HG03095 (cell line): Measurements from ENCODE around the gene CLEC18B.
"Not testable (repeated sequence)": the region's sequence is repeated elsewhere in the genome, so short reads cannot be mapped to it uniquely, and the experiment has no call there.

Experiments
- ATAC-seq: cut with Tn5 transposase; IDR thresholded peaks from one replicate; pipeline ENCODE4 v1.9.1; 2021; ENCODE audit warnings: moderate library complexity; ENCODE audit not compliant: unreplicated experiment

Gene CLEC18B

GRCh38 chr16:74407362-74407705, 13.9 kb downstream of the CLEC18B start:
- ATAC-seq = not testable (repeated sequence)

DNA sequence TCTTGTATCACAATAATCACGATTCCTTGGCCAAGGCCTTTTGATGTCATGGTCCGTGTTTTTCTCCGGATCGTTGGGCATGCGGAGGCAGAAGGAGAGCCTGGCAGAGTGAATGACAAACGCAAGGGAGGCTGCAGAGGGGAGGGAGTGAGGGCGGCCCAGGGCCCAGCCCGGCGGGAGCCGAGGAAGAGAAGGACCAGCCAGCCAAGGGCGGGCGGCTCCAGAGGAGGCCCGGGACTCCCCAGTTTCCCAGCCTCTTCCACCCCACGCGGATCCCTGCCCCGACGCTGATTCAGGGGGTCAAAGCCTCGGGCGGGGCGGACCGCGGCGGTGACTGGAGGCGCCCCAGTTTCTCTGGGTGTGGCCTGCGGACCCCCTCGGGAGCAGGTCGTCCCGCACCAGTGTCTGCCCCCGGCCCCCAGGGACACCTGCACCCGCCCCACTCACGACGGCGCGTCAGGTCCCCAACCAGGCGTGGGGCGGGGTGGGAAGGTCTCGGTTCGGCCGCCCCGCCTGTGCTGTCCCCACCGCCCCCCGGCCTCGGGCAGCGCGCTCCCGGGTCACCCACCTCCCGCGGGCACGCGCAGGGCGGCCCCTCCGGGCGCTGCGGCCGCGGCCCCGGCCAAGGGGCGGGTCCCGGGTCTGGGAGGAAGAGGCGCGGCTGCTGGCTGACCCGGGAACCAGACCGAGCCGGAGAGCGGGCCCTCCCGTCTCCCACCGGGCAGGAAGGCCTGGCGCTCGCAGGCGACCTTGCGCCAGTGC, 14.5 kb downstream of the CLEC18B start:
- ATAC-seq = not testable (repeated sequence)

GRCh38 chr16:74404148-74404933, 16.9 kb downstream of the CLEC18B start:
- ATAC-seq = not testable (repeated sequence)

DNA sequence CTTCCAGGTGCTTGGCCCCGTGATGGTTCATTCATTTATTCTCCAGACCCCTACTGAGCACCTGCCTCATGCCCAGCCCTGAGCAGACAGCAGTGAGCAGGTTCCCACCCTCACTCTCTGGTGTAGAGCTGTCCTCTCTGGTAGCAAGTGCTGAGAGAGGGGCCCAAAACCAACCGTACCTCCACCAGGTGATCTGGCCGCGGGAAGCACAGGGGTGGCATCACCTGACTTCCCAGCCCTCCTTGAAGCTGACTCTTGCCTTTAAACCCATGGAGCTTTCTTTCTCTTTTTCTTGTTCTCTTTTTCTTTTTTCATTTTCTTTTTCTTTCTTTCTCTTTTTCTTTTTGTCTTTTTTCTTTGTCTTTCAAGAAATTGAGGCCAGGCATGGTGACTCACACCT, 21.0 kb downstream of the CLEC18B start:
- not testable (repeated sequence) for ATAC-seq

- not testable (repeated sequence) for ATAC-seq
Measured at GRCh38 chr16:74398212-74398895, 22.9 kb downstream of the CLEC18B start.

DNA sequence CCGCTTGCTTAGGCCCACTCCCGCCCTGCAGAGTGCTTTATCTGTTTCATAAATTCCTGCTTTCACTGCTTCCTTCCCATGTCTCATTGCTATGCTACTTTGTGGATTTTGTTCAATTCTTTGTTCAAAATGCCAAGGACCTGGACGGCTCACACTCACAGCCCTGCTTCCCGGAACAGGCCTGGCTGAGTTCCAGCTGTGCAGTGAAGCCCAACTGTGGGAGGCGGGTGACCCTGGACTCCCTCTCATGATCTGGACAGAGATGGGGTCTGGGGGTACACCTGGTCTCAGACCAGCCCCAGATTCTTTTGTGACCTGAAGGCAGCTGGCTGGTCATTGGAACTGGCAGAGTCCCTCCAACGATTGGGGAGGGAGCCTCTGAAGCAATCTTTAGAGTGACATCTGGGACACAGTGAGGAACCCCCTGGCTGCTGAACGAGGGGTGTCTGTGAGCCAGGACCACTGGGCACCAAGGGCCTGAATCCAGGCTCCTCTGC, 24.7 kb downstream of the CLEC18B start:
- not testable (repeated sequence) for ATAC-seq

DNA sequence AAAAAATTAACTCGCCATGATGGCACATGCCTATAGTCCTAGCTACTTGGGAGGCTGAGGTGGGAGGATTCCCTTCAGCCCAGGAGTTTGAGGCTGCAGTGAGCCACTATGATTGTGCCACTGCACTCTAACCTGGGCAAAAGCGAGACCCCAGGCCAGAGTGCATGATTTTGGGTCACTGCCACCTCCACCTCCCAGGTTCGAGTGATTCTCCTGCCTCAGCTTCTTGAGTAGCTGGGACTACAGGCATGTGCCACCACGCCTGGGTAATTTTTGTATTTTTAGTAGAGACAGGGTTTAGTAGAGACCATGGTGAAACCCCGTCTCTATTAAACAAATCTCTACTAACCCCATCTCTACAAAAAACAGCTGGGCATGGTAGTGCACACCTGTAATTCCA, 26.7 kb downstream of the CLEC18B start:
- ATAC-seq = not testable (repeated sequence)

GRCh38 chr16:74394131-74394530, 27.1 kb downstream of the CLEC18B start:
- ATAC-seq = not testable (repeated sequence)

DNA sequence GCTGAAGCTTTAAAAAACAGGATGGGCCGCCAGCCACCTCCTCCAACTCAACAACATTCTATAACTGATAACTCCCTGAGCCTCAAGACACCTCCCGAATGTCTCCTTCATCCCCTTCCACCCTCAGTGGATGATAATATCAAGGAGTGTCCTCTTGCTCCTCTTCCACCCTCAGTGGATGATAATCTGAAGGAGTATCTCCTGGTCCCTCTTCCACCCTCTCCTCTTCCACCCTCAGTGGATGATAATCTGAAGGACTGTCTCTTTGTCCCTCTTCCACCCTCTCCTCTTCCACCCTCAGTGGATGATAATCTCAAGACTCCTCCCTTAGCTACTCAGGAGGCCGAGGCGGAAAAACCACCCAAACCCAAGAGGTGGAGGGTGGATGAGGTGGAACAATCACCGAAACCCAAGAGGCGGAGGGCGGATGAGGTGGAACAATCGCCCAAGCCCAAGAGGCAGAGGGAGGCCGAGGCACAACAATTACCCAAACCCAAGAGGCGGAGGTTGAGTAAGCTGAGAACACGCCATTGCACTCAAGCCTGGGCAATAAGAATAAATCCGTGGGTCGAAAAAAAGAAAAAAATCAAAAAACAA, 29.7 kb downstream of the CLEC18B start:
- not testable (repeated sequence) for ATAC-seq

DNA sequence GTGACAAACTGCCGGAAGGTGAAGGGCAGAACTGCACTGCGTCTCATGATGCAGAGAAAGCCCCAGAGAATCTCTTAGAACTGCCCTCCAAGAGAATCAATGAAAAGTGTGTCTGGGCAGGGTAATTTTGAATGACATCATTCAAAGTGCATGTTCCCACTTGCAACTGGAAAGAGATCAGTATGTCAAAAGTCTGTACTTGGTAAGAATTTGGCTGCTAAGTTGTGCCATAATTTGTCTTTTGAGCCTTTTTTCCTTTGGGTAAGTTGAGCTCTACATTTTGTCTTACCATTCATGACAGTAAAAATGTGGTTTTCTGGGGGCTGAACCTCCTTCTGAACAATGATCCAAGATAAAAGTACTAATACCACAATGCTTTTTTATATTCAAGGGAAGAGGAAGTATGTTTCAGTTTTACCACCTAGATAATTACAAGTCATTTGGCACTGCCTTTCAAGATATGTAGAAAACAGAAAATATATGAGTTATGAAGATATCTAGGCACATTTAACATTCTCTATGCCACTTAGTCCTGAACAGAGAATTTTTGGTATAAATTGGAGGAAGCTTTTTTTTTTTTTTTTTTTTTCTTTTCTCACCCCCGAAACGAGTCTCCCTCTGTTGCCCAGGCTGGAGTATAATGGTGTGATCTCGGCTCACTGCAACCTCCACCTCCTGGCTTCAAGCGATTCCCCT, 38.8 kb downstream of the CLEC18B start:
- not testable (repeated sequence) for ATAC-seq

DNA sequence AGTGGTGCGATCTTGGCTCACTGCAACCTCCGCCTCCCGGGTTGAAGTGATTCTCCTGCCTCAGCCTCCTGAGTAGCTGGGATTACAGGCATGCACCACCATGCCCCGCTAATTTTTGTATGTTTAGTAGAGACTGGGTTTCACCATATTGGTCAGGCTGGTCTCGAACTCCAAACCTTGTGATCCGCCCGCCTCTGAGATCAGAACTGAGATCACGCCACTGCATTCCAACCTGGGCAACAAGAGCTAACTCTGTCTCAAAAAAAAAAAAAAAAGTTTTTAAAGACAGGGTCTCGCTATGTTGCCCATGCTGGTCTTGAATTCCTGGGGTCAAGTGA, 47.5 kb downstream of the CLEC18B start:
- ATAC-seq = not testable (repeated sequence)

GRCh38 chr16:74372953-74373846, 48.1 kb downstream of the CLEC18B start:
- ATAC-seq = no peak

DNA sequence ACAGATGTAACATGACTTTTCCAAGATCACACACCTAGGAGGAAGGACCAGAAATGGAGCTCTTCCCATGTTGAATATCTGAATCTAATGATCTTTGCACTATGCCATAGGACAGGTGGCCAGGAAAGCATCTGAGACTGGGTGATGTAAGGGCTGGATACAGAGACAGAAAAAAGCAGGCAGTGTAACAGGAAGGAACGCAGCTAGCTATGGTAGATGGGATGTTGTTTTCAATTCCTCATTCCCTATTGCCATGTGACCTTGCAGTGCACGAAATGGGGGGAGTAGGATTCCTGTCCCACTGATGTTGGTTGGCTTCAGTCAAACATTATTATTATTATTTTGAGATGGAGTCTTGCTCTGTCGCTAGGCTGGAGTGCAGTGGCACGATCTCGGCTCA, 48.9 kb downstream of the CLEC18B start:
- no peak for ATAC-seq

DNA sequence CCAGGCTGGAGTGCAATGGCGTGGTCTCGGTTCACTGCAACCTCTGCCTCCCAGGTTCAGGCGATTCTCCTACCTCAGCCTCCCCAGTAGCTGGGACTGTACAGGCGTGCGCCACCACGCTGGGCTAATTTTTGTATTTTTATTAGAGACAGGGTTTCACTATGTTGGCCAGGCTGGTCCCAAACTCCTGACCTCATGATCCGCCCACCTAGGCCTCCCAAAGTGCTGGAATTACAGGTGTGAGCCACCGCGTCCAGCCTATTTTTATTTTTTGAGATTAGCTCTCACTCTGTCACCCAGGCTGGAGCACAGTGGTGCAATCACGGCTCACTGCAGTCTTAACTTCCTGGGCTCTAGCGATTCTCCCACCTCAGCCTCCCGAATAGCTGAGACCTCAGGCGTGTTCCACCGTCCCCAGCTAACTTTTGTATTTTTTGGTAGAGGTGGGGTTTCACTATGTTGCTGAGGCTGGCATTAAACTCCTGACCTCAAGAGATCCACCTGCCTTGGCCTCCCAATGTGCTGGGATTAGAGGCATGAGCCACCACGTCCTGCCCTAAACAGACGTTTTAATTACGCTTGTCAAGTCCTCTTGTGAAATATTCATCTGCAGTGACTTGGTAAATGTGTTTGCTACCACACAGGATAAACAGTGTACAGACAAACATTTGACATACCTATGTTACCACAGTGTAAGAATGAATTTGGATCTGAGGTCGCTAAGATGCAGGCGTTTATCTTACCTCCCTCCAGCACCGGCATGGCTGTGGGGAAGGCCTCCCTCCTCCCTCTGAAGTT, 50.7 kb downstream of the CLEC18B start:
- ATAC-seq = not testable (repeated sequence)

DNA sequence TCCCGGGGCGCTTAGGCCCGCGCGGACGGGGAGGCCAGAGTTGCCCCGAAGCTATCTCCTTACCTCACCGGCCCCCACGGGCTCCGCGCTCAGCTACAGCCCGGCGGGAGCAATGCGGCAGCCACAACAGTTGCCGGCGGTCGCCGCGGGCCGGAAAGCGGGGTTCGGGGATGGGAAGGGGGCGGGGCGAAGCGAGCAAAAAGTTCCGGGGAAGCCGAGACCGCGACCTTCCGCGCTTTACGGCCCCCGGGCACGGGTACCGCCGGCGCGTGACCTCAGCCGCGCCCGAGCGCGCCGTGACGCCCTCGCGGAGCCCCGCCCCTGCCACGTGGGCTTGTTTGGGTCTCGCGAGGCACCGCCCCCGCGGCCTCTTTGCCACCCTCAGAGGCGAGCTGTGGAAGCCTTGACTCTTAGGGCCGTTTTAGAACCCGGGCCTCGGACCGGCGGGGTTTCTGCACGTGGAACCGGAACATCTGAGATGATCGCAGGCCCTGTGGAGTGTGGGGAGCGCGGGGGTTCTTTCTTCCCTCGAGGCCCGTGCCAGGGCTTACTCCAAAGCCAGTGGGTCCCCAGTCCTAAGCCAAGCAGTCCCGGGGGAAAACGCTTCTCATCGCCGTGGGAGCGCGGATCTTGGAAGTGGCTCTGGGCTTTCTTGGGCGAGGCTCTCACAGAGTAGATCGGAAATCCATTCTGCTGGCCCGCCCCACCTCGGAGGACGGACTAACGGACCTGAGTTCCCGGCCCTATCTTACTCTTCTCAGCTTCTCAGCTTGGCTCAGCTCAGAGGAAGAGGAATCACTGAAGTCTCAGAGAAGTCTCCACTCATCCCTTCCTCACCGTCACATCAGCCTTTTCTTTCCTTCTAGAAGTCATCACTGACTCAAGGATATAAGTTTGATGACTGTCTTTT, 53.0 kb downstream of the CLEC18B start:
- ATAC-seq = peak; percentile 95

- peak; percentile 38 for ATAC-seq
Measured at GRCh38 chr16:74367469-74368001, 53.7 kb downstream of the CLEC18B start.
